SK-N-SH (cell line): ENCODE measurements around the gene TINAGL1. TPM values are rescaled to one million over a fixed set of nuclear protein-coding genes. Genes with fewer than 3 reads are reported as not detected.
A peak's percentile ranks its signal among the peaks of the same experiment; 100 is the strongest.

Source experiments
- CTCF ChIA-PET: fragments of 300-600, 350-600 bp; formaldehyde crosslinking; extraction: SDS; loops from one replicate; lab custom pipeline; 2021; lab: Yijun Ruan, JAX
- POLR2A ChIA-PET: fragments of 350-600 bp; sonication (Branson Sonifier 250); formaldehyde crosslinking; extraction: SDS; loops from one replicate; lab custom pipeline; 2020; ENCODE audit warnings: antibody characterized with exemption, inconsistent platforms; lab: Yijun Ruan, JAX
- DNase-seq: peaks from one replicate; pipeline ENCODE4 v3.0.0; 2012
- H2AFZ ChIP-seq: fragments of 200-600 bp; sonication (generic); 2 replicates; pipeline ENCODE4 v1.8.1; 2016; ENCODE audit warnings: antibody characterized with exemption, mild to moderate bottlenecking, low read depth
- H3F3A ChIP-seq: fragments of 200-600 bp; sonication (generic); replicated peaks from 2 replicates; pipeline ENCODE3; 2016; ENCODE audit warnings: antibody characterized with exemption, mild to moderate bottlenecking; ENCODE audit not compliant: insufficient read depth
- H3K27ac ChIP-seq, 2 experiments: fragments of 200-500 bp in 1 of 2; fragments of 200-600 bp in 1 of 2; sonication (Bioruptor generic) in 1 of 2; sonication (generic), shearing (Covaris generic) in 1 of 2; 2 replicates each; pipeline versions ENCODE4 v1.5.1 to v1.6.1; 2014 to 2016; ENCODE audit warnings: low read depth in 2 of 2, inconsistent platforms in 1 of 2, low read length in 1 of 2, mild to moderate bottlenecking in 1 of 2, mixed read lengths in 1 of 2
- H3K27me3 ChIP-seq: fragments of 200-600 bp; sonication (generic), shearing (Covaris generic); 2 replicates; pipeline ENCODE4 v1.6.1; 2016; ENCODE audit warnings: mixed run types; ENCODE audit not compliant: insufficient read depth
- H3K36me3 ChIP-seq, 2 experiments: fragments of 200-500 bp in 1 of 2; fragments of 200-600 bp in 1 of 2; sonication (Bioruptor generic) in 1 of 2; sonication (generic) in 1 of 2; replicated peaks in 1 of 2; 2 replicates each; pipeline versions ENCODE3 to v1.5.1; 2014 to 2016; ENCODE audit warnings: low read length in 1 of 2, mild to moderate bottlenecking in 1 of 2; ENCODE audit not compliant: insufficient read depth in 2 of 2, control insufficient read depth in 1 of 2
- H3K4me1 ChIP-seq, 2 experiments: fragments of 200-500 bp in 1 of 2; fragments of 200-600 bp in 1 of 2; sonication (Bioruptor generic) in 1 of 2; sonication (generic), shearing (Covaris generic) in 1 of 2; 2 replicates each; pipeline versions ENCODE4 v1.5.1 to v1.6.1; 2014 to 2016; ENCODE audit warnings: low read depth in 1 of 2, low read length in 1 of 2, mixed run types in 1 of 2; ENCODE audit not compliant: insufficient read depth in 2 of 2, control insufficient read depth in 1 of 2
- H3K4me2 ChIP-seq: fragments of 200-600 bp; sonication (generic), shearing (Covaris generic); 2 replicates; pipeline ENCODE4 v1.6.1; 2017; ENCODE audit warnings: mixed run types
- H3K4me3 ChIP-seq, 2 experiments: fragments of 200-500 bp in 1 of 2; fragments of 200-600 bp in 1 of 2; sonication (Bioruptor generic) in 1 of 2; sonication (generic), shearing (Covaris generic) in 1 of 2; 2 replicates each; pipeline versions ENCODE4 v1.5.1 to v1.8.1; 2014 to 2016; ENCODE audit warnings: low read depth in 2 of 2, inconsistent platforms in 1 of 2, low read length in 1 of 2, mild to moderate bottlenecking in 1 of 2, mixed read lengths in 1 of 2, moderate library complexity in 1 of 2
- H3K79me2 ChIP-seq: fragments of 200-600 bp; sonication (generic); 2 replicates; pipeline ENCODE4 v1.8.1; 2017; ENCODE audit warnings: mild to moderate bottlenecking; ENCODE audit not compliant: insufficient read depth
- H3K9ac ChIP-seq: fragments of 200-600 bp; sonication (generic); 2 replicates; pipeline ENCODE4 v1.6.1; 2017; ENCODE audit warnings: mixed run types
- H3K9me2 ChIP-seq: fragments of 200-600 bp; sonication (generic); 2 replicates; pipeline ENCODE4 v1.6.1; 2017; ENCODE audit warnings: mixed run types
- H3K9me3 ChIP-seq: fragments of 200-600 bp; sonication (generic); 2 replicates; pipeline ENCODE4 v1.6.1; 2017; ENCODE audit warnings: mixed run types, mild to moderate bottlenecking, moderate library complexity
- H4K20me1 ChIP-seq: fragments of 200-600 bp; sonication (generic); 2 replicates; pipeline ENCODE4 v1.6.1; 2017; ENCODE audit warnings: mild to moderate bottlenecking, mixed run types; ENCODE audit not compliant: insufficient read depth
- CHD2 ChIP-seq: fragments of 150-350 bp; IDR thresholded peaks from 2 replicates; pipeline ENCODE4 v1.6.1; 2018; ENCODE audit warnings: low read length; ENCODE audit not compliant: partially characterized antibody
- ELF1 ChIP-seq: IDR thresholded peaks from 2 replicates; pipeline ENCODE4 v1.4.0; 2012
- EP300 ChIP-seq, 2 experiments: IDR thresholded peaks; 2 replicates each; pipeline versions ENCODE4 v1.4.0 to v1.6.1; 2012; ENCODE audit warnings: borderline replicate concordance in 1 of 2, low read depth in 1 of 2, low read length in 1 of 2
- FOSL2 ChIP-seq: IDR thresholded peaks from 2 replicates; pipeline ENCODE4 v1.4.0; 2012; ENCODE audit warnings: low read depth, mild to moderate bottlenecking, moderate library complexity, borderline replicate concordance
- GATA2 ChIP-seq: sonication (generic); formaldehyde crosslinking; IDR thresholded peaks from 2 replicates; pipeline ENCODE4 v1.5.0; 2020; ENCODE audit warnings: mild to moderate bottlenecking, missing genetic modification reagents
- MXI1 ChIP-seq: IDR thresholded peaks from 2 replicates; pipeline ENCODE4 v1.6.1; 2012; ENCODE audit warnings: mild to moderate bottlenecking, low read depth, low read length, improper control_type of control experiment
- RXRA ChIP-seq: IDR thresholded peaks from 2 replicates; pipeline ENCODE4 v1.4.0; 2012; ENCODE audit warnings: low read depth, mild to moderate bottlenecking, borderline replicate concordance
- TCF12 ChIP-seq: IDR thresholded peaks from 2 replicates; pipeline ENCODE4 v1.4.0; 2012
- TEAD4 ChIP-seq: IDR thresholded peaks from 2 replicates; pipeline ENCODE4 v1.4.0; 2012; ENCODE audit warnings: mild to moderate bottlenecking, borderline replicate concordance; ENCODE audit not compliant: insufficient read depth
- WGBS: methylation state at CpG from one replicate; pipeline ENCODE4 v1.1.6; 2017; ENCODE audit warnings: low lambda C conversion rate; 5-methylcytosine and 5-hydroxymethylcytosine counted together
- polyA plus RNA-seq, 3 experiments: library from polyadenylated mRNA; depleted of rRNA; stranded (reverse); fragments of >200 nt; gene quantifications; 2 replicates each; pipeline ENCODE4 v1.2.3, GENCODE V29; 2012
- TF ChIP-seq, protein P1 (sequence below): fragments of 150-350 bp; IDR thresholded peaks from 2 replicates; pipeline ENCODE4 v1.6.1; 2017; ENCODE audit warnings: antibody characterized with exemption, low read length, low read depth, borderline replicate concordance
- TF ChIP-seq, protein P2 (sequence below): fragments of 150-350 bp; IDR thresholded peaks from 2 replicates; pipeline ENCODE4 v1.6.1; 2016; ENCODE audit warnings: mild to moderate bottlenecking, low read depth, low read length

The TINAGL1 gene
- polyA plus RNA-seq, 1 of the 3 experiments (the other 2 are of a cell fraction), result not detected

DNA sequence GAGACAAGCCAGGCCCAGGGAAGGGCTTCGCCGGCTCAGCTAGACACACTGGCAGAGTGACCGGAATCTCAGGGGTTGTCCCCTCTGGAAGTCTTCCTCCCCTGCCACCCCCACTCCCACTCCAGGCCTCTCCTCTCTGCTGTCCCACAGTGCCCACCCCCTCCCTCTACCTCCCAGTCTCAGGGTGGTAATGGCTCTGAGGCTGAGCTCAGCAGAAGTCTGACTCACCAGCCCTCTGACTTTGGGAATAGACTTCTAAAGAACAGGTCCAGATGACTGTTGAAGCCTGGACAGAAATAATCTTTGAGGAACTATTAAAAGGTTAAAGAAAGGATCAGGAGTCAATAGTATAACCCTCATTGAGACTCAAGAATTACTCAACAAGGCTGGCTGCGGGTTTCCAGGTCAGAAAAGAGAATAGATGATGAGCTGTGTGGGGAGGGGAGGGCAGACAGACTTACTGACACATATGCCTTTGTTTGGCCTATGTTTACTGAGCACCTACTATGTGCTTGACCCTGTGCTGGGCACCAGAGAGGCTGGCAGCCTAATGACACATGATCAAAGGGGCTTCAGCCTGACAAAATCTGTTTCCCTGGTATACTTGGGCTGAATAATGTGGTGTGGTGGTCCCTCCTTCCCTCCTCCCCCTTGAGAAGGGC, 49.4 kb downstream of the TINAGL1 start:
- H3K79me2 ChIP-seq, result no peaks in the 10 kb centered on the region
- peaks cover 4 to 16% of the 10 kb centered on the region in 2 experiments for H3K36me3 ChIP-seq
- DNase-seq, result no peak
- no peaks in the 10 kb centered on the region for H3F3A ChIP-seq
- no peaks in the 10 kb centered on the region for H3K27me3 ChIP-seq
- H2AFZ ChIP-seq, result no peak overlapping the region
- ChIA-PET POLR2A (no interaction called here), CTCF (interaction anchor here (1.0 to 4.2 kb wide), 9 partner anchors 7 to 231 kb away, joined by 3 to 51 read pairs (median 3); no protein-coding TSS in a partner anchor)
- TF ChIP-seq FOSL2, result peak; percentile 39; the same call in 1 of the 2 replicates
- TF ChIP-seq RXRA, result no peak
- H3K4me2 ChIP-seq, result peak overlapping the region; percentile 27; the same call in 1 of the 2 replicates
- H3K9ac ChIP-seq, result no peak overlapping the region
- no peak overlapping the region for H3K4me3 ChIP-seq
- peaks cover 5 to 57% of the 10 kb centered on the region in 2 experiments; a peak in 3 of 4 replicates for H3K4me1 ChIP-seq
- no peaks in the 10 kb centered on the region for H3K9me2 ChIP-seq
- H3K9me3 ChIP-seq, result no peaks in the 10 kb centered on the region
- H3K27ac ChIP-seq, result peak overlapping the region; percentile 37 to 99; a peak in 3 of 4 replicates
- H4K20me1 ChIP-seq, result 0 out of 2 replicates have a peak, but pooled peaks cover 4% of the 10 kb centered on the region
- WGBS, result 55% methylated on average over 3 of the region's 4 CpGs

DNA sequence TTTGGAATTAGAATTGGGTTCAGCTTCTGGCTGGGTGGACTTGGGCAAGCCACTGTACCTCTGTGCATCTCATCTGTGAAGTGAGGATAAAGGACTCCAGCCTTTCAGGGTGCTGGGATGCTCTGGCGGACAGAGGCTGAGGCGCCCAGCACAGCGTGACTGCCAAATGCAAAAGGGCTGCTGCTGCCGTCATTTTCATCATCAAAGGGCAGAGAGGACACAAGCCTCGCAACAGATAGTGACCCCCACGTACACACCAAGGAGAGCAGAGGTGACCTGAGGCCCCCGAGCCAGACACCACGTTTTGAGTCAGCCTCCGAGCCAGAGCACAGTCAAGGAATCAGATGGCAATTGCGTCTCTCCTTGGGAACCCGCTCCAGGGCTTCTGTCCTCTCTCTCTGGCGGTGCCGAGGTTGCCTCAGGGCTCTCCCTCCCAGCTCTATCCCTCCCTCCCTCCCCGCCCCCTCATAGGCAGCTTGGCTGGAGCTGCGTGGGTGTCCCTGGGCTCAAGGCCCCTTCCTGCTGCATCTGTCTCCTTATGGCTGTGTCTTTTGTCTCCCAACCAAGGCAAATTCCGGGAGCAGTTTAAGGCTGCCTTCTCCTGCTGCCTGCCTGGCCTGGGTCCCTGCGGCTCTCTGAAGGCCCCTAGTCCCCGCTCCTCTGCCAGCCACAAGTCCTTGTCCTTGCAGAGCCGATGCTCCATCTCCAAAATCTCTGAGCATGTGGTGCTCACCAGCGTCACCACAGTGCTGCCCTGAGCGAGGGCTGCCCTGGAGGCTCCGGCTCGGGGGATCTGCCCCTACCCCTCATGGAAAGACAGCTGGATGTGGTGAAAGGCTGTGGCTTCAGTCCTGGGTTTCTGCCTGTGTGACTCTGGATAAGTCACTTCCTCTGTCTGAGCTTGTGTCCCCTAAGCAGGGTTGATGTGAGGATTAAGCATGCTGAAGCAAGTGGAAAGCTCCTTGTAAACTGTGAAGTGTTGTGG, 50.2 kb downstream of the TINAGL1 start:
- Histone ChIP-seq H3K9me3 (no peaks in the 10 kb centered on the region), H3K79me2 (no peaks in the 10 kb centered on the region), H3K27ac (peak overlapping the region; percentile 37 to 99), H3K4me2 (peak overlapping the region; percentile 27; the same call in 1 of the 2 replicates), H2AFZ (no peak overlapping the region), H3K9me2 (no peaks in the 10 kb centered on the region), H3K36me3 (peaks cover 4 to 24% of the 10 kb centered on the region in 2 experiments), H3K4me1 (peaks cover 5 to 58% of the 10 kb centered on the region in 2 experiments; a peak in 3 of 4 replicates), H3F3A (no peaks in the 10 kb centered on the region), H3K9ac (no peak overlapping the region), H4K20me1 (0 out of 2 replicates have a peak, but pooled peaks cover 4% of the 10 kb centered on the region), H3K27me3 (no peaks in the 10 kb centered on the region), H3K4me3 (no peak overlapping the region; a peak in 1 of 4 replicates)
- no peak for DNase-seq
- WGBS, result 62% methylated on average over 15 of the region's 23 CpGs
- TF ChIP-seq RXRA, result no peak
- no peak for TF ChIP-seq FOSL2
- TF ChIP-seq TCF12, result no peak
- no peak for TF ChIP-seq TEAD4
- ChIA-PET CTCF (interaction anchor here (1.0 to 4.7 kb wide), 15 partner anchors 8 to 361 kb away, joined by 3 to 51 read pairs (median 4); no protein-coding TSS in a partner anchor), POLR2A (no interaction called here)

DNA sequence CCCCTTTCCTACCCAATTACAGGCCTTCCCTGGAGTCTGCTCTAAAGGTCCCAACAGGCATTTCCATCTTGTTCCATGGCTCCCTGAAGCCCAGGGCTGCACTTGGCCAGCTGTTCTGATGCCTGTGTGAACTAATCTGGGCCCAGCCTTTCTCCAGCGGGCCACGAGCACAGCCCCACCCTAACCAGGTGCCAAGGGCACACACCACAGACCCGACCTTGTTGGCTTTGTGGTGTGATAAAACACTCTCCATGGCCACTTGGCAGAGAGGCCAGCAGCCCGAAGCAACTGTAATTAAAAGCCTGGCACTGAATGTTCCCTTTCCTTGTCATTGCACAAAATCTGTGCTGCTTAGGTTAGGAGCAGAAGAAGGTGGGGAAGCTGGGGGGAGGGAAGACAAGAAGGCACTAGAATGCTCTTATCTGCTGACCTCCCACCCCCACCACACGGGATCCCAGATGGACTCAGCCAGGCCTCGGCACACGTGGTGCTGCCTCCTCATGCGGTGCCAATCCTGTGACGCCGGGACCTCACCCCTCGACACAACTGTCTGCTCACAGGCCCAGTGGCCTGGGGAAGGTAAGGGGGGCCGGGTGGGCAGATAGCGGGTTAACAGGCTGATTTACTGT, 51.1 kb downstream of the TINAGL1 start:
- Histone ChIP-seq H3K79me2 (no peaks in the 10 kb centered on the region), H3K36me3 (peaks cover 4 to 33% of the 10 kb centered on the region in 2 experiments), H3K4me1 (peaks cover 5 to 61% of the 10 kb centered on the region in 2 experiments; a peak in 3 of 4 replicates), H3K4me3 (no peak overlapping the region; a peak in 1 of 4 replicates), H3K9me3 (no peaks in the 10 kb centered on the region), H3K9me2 (no peaks in the 10 kb centered on the region), H3F3A (no peaks in the 10 kb centered on the region), H3K27ac (peak overlapping the region in 1 of 2 experiments; percentile 99; a peak in 3 of 4 replicates), H4K20me1 (0 out of 2 replicates have a peak, but pooled peaks cover 4% of the 10 kb centered on the region), H3K27me3 (no peaks in the 10 kb centered on the region), H3K9ac (no peak overlapping the region), H3K4me2 (no peak overlapping the region; the same call in 1 of the 2 replicates), H2AFZ (no peak overlapping the region)
- CTCF ChIA-PET, result interaction anchor here (1.0 to 4.7 kb wide), 13 partner anchors 9 to 360 kb away, joined by 3 to 51 read pairs (median 4); partner anchors contain the start of gene PEF1
- DNase-seq, result peak; percentile 82
- POLR2A ChIA-PET, result interaction anchor here (2.7 kb wide), 1 partner anchor 17 kb away, joined by 13 read pairs; the partner anchor contains the start of gene PEF1
- 57% methylated on average over 8 of the region's 13 CpGs for WGBS
- TF ChIP-seq EP300 (IDR thresholded peaks at IDR 0.05; ENCODE audit: borderline replicate concordance in 1 of 2, low read depth in 1 of 2, low read length in 1 of 2) (peak in 1 of 2 experiments; percentile 39; a peak in 1 of 4 replicates), GATA2 (peak; percentile 85), CHD2 (peak; percentile 12), MXI1 (peak; percentile 71; the same call in 1 of the 2 replicates), ELF1 (no peak), FOSL2 (no peak)
- TF ChIP-seq, protein P1, sequence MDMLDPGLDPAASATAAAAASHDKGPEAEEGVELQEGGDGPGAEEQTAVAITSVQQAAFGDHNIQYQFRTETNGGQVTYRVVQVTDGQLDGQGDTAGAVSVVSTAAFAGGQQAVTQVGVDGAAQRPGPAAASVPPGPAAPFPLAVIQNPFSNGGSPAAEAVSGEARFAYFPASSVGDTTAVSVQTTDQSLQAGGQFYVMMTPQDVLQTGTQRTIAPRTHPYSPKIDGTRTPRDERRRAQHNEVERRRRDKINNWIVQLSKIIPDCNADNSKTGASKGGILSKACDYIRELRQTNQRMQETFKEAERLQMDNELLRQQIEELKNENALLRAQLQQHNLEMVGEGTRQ, result peak; percentile 40; the same call in 1 of the 2 replicates
- TF ChIP-seq, protein P2, sequence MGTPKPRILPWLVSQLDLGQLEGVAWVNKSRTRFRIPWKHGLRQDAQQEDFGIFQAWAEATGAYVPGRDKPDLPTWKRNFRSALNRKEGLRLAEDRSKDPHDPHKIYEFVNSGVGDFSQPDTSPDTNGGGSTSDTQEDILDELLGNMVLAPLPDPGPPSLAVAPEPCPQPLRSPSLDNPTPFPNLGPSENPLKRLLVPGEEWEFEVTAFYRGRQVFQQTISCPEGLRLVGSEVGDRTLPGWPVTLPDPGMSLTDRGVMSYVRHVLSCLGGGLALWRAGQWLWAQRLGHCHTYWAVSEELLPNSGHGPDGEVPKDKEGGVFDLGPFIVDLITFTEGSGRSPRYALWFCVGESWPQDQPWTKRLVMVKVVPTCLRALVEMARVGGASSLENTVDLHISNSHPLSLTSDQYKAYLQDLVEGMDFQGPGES, result no peak
